NOMO-1 (cell line): ENCODE results near the gene PLPP1.

Experiments used
- DNase-seq, 2 experiments: peaks; one replicate each; lab custom pipeline; 2025; ENCODE audit not compliant: unreplicated experiment in 2 of 2; lab: John Stamatoyannopoulos, UW

Gene PLPP1

DNA sequence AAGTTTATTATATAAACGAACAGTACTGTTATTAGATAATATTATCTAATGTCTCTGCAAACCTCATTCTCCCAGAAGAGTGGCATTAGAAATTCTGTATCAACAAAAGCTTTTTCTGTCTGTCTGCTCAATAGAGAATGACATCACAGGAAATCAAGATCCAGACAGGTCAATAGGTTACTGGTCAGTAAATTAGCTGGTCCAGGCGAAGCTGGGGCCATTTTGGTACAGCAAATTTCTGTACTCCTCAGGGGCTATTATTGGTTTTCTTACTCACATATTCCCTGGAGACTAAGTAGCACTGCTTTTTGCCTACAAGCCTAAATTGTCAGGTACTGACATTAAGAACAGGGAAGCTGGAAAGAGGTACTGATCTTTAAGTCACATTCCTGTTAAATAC lies 80.5 kb downstream of the PLPP1 start:
- DNase-seq = no peak

DNA sequence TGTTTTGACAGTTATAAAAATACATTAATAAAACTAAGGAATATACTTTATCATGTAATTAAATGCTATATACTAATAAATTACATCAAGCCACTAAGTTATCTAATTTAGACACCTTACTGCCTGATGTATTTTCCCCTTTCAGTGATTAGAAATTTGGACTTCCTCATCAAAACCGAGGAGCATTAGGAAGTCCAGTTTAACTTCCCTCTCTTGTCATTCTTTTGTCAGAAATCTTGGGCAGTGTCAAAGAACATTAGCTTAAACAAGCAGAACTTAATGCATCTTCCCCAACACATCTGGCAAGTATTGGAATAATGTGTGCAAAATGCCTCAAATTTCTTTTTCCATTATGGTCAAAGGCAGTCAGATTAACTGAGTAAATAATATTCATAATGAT lies 81.6 kb downstream of the PLPP1 start:
- DNase-seq = no peak

DNA sequence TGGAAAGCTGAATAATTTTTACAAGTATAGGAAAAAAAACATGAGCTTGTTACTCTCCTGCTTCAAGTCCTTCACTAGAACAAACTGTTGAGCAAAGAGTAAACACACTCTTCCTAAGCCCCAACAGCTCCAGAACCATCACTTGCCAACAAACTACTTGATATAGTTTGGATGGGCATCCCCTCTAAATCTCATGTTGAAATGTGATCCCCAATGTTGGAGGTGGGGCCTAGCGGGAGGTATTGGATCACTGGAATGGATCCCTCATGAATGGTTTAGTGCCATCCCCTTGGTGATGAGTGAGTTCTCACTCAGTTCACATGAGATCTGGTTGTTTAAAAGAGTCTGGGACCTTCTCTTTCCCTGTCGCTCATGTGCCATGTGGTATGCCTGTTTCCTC lies 82.8 kb downstream of the PLPP1 start:
- DNase-seq = no peak

GRCh38 chr5:55450050-55450765 lies 84.6 kb downstream of the PLPP1 start:
- DNase-seq = no peak

DNA sequence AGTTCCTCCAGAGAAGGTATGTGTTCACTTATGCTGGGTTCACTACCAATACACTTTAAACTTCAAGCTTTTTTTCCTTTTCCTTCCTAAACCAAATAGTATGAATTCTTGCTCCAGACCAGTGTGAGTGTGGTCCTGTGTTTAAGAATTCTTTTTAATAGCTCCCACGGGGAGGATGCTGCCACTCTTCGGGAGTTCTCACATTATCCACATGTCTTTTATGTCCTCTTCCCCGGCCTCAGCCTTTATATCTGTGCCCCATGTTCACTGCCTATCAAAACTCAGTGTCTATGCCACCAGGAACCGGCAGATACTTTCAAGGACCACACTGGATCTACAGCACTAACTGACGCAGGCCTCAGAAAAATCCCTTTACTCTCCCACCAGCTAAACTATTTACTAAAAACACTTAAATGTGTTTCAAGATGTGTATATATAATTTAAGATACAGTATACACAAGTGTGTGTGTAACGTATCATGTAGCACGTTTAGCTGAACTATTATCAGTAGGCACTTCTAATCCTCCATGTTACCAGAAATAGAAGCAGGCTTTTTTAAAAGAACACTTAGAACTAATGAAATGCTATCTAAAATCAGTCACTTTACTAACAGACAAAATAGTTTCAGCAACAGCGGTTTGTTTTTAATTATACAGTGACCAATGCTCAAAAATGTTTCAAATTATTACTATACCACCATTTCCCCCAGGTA lies 88.0 kb downstream of the PLPP1 start:
- no peak for DNase-seq

DNA sequence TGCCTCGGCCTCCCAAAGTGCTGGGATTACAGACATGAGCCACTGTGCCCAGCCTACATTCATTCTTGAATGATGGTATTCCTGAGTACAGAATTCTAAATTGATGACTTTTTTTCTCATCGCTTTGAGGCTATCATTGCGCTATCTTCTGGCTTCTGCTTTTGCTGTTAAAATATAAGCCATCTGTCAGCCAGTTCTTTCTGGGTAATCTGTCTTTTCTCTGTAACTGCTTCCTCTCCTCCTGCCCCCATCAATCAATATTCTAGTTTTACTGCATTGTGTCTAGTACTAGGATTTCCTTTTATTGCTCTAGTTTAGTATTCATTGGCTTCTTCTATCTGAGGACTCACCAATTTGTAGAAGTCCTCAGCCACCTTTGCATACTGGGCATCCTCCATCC lies 89.0 kb downstream of the PLPP1 start:
- DNase-seq = no peak

DNA sequence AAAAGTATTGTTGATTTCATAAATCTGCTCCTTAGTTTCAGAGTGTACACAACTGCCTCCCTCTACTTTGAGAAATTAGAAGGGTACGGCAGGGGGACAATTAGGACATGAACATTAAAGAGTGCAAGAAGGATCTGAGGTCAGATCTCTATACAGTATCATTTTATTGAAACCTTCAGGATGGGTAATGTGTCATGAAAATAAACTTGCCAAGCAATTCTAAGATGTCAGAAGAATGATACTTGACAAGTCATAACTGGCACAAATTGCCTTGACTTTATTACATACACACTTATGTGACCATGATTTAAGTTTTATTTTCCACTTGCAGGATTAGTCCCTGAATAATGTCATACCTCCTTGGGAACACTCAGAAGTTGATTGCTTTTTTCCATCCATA lies 92.8 kb downstream of the PLPP1 start:
- DNase-seq = no peak

- DNase-seq = no peak
Measured at GRCh38 chr5:55441107-55441771, 93.5 kb downstream of the PLPP1 start.

- DNase-seq = peak in 1 of 2 experiments; percentile 5
Measured at GRCh38 chr5:55440188-55440646, 94.5 kb downstream of the PLPP1 start.

DNA sequence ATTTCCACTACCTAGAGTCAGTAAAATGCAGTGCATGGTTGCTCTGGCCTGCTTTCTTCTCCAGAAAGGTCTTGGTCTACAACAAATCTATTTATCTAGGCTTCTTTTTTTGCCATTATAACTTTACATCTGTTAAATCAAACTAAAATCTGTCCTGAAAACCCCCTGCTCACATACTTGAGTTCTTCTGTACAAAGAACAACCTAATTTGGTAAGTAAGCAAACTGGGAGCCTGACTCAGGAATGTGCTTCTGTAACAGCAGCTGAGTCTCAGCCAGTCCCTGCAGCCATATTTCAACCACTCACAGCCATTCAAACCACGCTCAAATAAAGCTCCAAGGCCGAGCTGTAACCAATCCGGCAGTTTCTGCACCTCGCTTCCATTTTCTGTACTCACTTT lies 95.8 kb downstream of the PLPP1 start:
- no peak for DNase-seq

GRCh38 chr5:55437859-55438206 lies 96.9 kb downstream of the PLPP1 start:
- no peak for DNase-seq

DNA sequence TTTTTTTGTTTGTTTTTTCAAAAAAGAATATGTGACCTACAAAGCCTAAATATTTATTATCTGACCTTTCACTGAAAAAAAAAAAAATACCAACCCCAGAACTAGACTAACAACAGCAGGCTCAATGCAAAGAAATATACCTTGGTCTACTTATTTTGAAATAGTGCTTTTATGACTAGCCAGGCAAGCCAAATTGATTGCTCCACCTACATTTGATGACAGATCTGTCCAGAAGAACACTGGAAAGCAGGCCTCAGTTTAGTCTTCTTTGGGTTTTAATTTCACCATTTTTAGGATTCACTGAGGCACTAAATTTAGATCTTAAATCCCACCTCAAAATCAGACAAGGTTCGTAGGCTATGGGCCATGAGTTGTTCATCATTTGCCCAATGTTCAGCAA lies 97.3 kb downstream of the PLPP1 start:
- DNase-seq = no peak

DNA sequence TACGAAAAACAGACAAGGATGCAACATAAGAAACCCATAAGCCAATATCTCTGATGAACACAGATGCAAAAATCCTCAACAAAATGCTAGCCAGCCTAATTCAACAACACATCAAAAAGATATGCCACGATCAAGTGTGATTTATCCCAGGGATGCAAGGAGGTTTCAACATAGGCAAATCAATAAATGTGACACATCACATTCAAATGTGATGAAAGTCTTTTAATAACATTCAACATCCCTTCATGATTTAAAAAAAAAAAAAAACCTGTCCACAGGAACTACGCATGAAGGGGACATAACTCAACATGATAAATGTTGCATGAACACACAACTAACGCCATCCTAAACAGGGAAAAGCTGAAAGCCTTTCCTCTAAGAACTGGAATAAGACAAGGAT lies 102.2 kb downstream of the PLPP1 start:
- DNase-seq = no peak

DNA sequence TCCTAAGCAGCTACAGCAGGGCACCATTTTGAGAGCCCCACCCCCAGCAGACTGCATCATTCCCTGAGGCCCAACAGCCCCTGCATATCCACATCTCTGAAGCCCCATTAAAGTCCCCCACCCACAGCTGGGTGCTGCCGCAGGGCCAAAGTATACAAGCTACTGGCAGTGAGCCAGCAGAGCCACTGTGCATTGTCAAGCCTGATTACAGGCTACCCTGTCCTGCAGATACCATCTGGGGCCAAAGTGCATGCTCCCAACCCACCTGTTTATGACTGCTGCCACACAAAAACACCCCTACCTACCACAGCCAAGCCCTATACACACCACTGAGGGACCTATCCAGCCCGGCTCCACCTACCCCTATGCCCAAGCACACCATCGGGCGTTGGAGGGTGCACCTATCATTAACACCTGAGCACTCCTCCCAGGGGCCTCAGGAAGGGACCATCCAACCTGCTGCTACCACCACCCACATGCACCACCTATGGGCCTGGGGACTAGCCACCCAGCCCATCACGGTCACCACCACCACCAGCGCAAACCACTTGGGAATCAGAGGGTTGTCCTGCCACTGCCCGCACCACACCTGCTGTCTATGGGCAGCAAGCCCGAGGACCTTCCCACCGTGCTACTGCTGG lies 105.0 kb downstream of the PLPP1 start:
- DNase-seq = no peak

GRCh38 chr5:55429221-55429612 lies 105.5 kb downstream of the PLPP1 start:
- DNase-seq = no peak

- DNase-seq = no peak
Measured at GRCh38 chr5:55427157-55427556, 107.6 kb downstream of the PLPP1 start.

GRCh38 chr5:55426455-55426854 lies 108.3 kb downstream of the PLPP1 start:
- DNase-seq = no peak

DNA sequence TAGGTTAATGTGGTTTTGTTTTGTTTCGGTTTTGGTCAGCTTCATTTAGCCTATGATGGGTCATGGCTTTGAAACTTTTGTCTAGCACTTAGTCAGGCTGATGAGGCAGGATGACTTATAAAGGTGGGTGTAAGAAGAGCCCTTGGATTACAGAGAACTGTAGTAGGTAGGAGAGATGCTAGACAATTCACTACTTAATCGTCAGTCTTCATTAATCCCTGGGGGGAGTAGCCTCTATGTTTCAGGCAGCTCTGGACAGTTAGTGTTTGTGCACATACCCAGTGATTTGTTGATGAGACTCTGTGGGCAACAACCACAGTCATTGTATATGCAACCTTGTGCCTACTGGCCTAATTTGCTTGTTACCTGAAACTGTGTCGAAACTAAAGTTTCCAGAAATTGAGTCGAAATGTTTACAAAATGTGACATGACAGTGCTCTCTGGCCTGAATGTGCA lies 113.7 kb downstream of the PLPP1 start:
- DNase-seq = no peak

GRCh38 chr5:55418994-55419968 lies 115.5 kb downstream of the PLPP1 start:
- no peak for DNase-seq

- DNase-seq = no peak
Measured at GRCh38 chr5:55416306-55416705, 118.5 kb downstream of the PLPP1 start.
